Activated CD8-positive, alpha-beta T cell treated with anti-CD3 and anti-CD28 coated beads for 36 hours (primary cell): ENCODE data around the gene PLAAT5. TPM values are rescaled to one million over a fixed set of nuclear protein-coding genes. Genes with fewer than 3 reads are reported as not detected.

ENCODE experiments used
- ATAC-seq: fragments of 200-7000 bp; cut with Tn5 transposase; one replicate; pipeline ENCODE4 v1.10.0; 2021; ENCODE audit warnings: mild to moderate bottlenecking, moderate library complexity
- CTCF ChIA-PET: fragments of 350-600 bp; sonication (Branson Sonifier 250); formaldehyde crosslinking; loops from one replicate; lab custom pipeline; 2021; ENCODE audit warnings: antibody characterized with exemption; lab: Charles Lee
- POLR2A ChIA-PET: fragments of 350-600 bp; sonication (Branson Sonifier 250); formaldehyde crosslinking; loops from one replicate; lab custom pipeline; 2021; ENCODE audit warnings: antibody characterized with exemption; lab: Charles Lee
- DNase-seq: peaks from one replicate; pipeline ENCODE4 v3.0.0-alpha.2; 2020
- H3K27ac Mint-ChIP-seq: one replicate; pipeline ENCODE4 v1.8.0; 2021; ENCODE audit warnings: mild to moderate bottlenecking, mixed read lengths
- H3K27me3 Mint-ChIP-seq: one replicate; pipeline ENCODE4 v1.8.0; 2021; ENCODE audit warnings: mixed read lengths
- H3K36me3 Mint-ChIP-seq: one replicate; pipeline ENCODE4 v1.8.0; 2021; ENCODE audit warnings: low read depth, mixed read lengths
- H3K4me1 Mint-ChIP-seq: one replicate; pipeline ENCODE4 v1.8.0; 2021; ENCODE audit warnings: low read depth, mixed read lengths
- H3K4me3 Mint-ChIP-seq: one replicate; pipeline ENCODE4 v1.8.0; 2021; ENCODE audit warnings: mild to moderate bottlenecking, moderate library complexity, mixed read lengths
- H3K9me3 Mint-ChIP-seq: one replicate; pipeline ENCODE4 v1.8.0; 2021; ENCODE audit warnings: mixed read lengths
- intact Hi-C: fragments of 100-400 bp; cut with micrococcal nuclease; formaldehyde crosslinking; loops from one replicate; pipeline ENCODE4 v1.10.0; 2022
- total RNA-seq, 2 experiments: library from RNA; stranded (reverse); gene quantifications; one replicate each; pipeline ENCODE4 v1.2.3, GENCODE V29; 2021
- TF ChIP-seq, protein P1 (sequence below): fragments of 200-600 bp; IDR thresholded peaks from one replicate; pipeline ENCODE4 v1.8.0; 2022; ENCODE audit warnings: antibody characterized with exemption, mild to moderate bottlenecking

The PLAAT5 gene
- total RNA-seq, 2 experiments from 2014 or later = 0.16 to 0.29 TPM

DNA sequence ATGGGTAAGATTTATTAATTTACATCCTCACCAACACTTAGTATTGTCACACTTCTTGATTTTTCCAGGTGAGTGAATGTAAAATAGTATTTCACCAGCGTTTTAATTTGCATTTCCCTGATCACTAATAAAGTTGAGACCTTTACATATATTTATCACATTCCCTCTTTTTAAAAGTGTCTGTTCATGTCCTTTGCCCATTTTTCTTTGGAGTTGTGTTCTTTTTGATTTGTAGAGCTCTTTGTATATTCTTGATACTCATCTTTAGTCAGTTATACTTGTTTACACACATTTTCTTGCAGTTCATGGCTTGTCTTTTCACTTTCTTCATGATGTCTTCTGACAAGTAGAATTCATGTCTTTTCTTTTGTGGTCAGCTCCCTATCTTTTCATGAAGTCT, 2.2 kb upstream of the PLAAT5 start:
- peaks cover 23% of the 10 kb centered on the region for H3K27me3 Mint-ChIP-seq

GRCh38 chr11:63492441-63492840, 1.5 kb upstream of the PLAAT5 start:
- Mint-ChIP-seq H3K9me3 (no peaks in the 10 kb centered on the region), H3K36me3 (no peaks in the 10 kb centered on the region), H3K4me1 (peaks cover 9% of the 10 kb centered on the region), H3K4me3 (no peak overlapping the region), H3K27ac (no peak overlapping the region), H3K27me3 (peaks cover 23% of the 10 kb centered on the region)
- POLR2A ChIA-PET = no interaction called here
- DNase-seq (no peak), ATAC-seq (no peak)
- CTCF ChIA-PET = interaction anchor here (5.3 kb wide), 1 partner anchor 13 kb away, joined by 47 read pairs; no protein-coding TSS in a partner anchor
- TF ChIP-seq, protein P1, sequence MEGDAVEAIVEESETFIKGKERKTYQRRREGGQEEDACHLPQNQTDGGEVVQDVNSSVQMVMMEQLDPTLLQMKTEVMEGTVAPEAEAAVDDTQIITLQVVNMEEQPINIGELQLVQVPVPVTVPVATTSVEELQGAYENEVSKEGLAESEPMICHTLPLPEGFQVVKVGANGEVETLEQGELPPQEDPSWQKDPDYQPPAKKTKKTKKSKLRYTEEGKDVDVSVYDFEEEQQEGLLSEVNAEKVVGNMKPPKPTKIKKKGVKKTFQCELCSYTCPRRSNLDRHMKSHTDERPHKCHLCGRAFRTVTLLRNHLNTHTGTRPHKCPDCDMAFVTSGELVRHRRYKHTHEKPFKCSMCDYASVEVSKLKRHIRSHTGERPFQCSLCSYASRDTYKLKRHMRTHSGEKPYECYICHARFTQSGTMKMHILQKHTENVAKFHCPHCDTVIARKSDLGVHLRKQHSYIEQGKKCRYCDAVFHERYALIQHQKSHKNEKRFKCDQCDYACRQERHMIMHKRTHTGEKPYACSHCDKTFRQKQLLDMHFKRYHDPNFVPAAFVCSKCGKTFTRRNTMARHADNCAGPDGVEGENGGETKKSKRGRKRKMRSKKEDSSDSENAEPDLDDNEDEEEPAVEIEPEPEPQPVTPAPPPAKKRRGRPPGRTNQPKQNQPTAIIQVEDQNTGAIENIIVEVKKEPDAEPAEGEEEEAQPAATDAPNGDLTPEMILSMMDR = no peak
- intact Hi-C loops = no loop called here

More for the DNA sequence above, 2.2 kb upstream of the PLAAT5 start:
- no peaks in the 10 kb centered on the region for H3K36me3 Mint-ChIP-seq
- peaks cover 9% of the 10 kb centered on the region for H3K4me1 Mint-ChIP-seq
- H3K9me3 Mint-ChIP-seq = no peaks in the 10 kb centered on the region
- no peak overlapping the region for H3K27ac Mint-ChIP-seq
- intact Hi-C loops = no loop called here
- ChIA-PET POLR2A (no interaction called here), CTCF (interaction anchor here (5.3 kb wide), 1 partner anchor 14 kb away, joined by 47 read pairs; no protein-coding TSS in a partner anchor)
- DNase-seq = no peak
- TF ChIP-seq, protein P1 = no peak
- H3K4me3 Mint-ChIP-seq = no peak overlapping the region
- ATAC-seq = no peak

GRCh38 chr11:63491636-63492372, 837 bp upstream of the PLAAT5 start:
- no peak overlapping the region for H3K27ac Mint-ChIP-seq

DNA sequence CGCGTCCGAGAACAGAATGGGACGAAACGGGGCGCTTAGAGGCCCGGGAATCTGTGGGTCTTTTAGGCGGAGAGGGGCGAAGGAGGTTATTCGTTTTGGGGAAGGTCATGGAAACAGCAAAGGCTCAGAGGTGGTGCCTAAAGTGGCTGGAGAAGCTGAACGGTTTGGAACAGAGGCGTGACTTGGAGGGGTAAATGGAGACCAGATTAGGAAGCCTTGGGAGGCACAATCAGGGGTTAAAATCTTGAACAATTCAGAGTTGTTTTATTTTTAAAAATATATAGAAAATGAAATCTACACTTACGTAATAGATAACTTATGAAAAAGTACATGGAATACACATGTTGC, 247 bp upstream of the PLAAT5 start:
- Mint-ChIP-seq H3K36me3 (no peaks in the 10 kb centered on the region), H3K4me1 (peaks cover 9% of the 10 kb centered on the region), H3K27ac (no peak overlapping the region), H3K4me3 (peak overlapping the region; percentile 74), H3K9me3 (peaks cover 2% of the 10 kb centered on the region), H3K27me3 (peaks cover 22% of the 10 kb centered on the region)
- intact Hi-C loops = no loop called here
- TF ChIP-seq, protein P1 = no peak
- ChIA-PET CTCF (interaction anchor here (0.9 to 5.3 kb wide), 5 partner anchors 12 to 247 kb away, joined by 3 to 47 read pairs (median 4); no protein-coding TSS in a partner anchor), POLR2A (no interaction called here)
- ATAC-seq (no peak), DNase-seq (no peak)

More at GRCh38 chr11:63491636-63492372, 837 bp upstream of the PLAAT5 start:
- H3K9me3 Mint-ChIP-seq = no peaks in the 10 kb centered on the region
- H3K4me1 Mint-ChIP-seq = peaks cover 9% of the 10 kb centered on the region
- no peaks in the 10 kb centered on the region for H3K36me3 Mint-ChIP-seq
- ChIA-PET CTCF (interaction anchor here (0.9 to 5.3 kb wide), 5 partner anchors 12 to 246 kb away, joined by 3 to 47 read pairs (median 4); no protein-coding TSS in a partner anchor), POLR2A (interaction anchor here (0.6 kb wide), 1 partner anchor 193 kb away, joined by 3 read pairs; no protein-coding TSS in a partner anchor)
- H3K4me3 Mint-ChIP-seq = peak overlapping the region; percentile 74
- intact Hi-C loops = no loop called here
- ATAC-seq (no peak), DNase-seq (no peak)
- H3K27me3 Mint-ChIP-seq = peaks cover 23% of the 10 kb centered on the region
- TF ChIP-seq, protein P1 = no peak

DNA sequence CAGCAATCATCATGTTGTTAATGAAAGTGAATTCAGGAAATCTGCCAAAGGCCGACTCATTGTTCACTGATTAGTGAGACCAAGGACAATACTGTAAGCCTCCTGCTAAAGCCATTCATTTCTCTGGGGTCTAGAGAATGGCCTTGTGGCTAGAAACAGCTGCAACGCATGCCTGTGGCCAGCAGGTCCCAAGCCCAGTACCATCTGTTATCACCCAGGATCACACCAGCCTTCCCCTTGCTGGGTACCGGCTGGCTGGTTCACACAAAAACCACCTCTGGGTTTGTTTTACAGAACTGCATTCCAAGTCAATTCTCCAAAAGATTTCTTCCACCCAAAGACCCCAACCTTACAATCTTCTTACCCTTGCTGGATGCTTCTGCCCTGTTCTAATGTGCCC, 1.1 kb downstream of the PLAAT5 start:
- TF ChIP-seq, protein P1 = no peak
- ChIA-PET CTCF (interaction anchor here (0.9 to 5.3 kb wide), 2 partner anchors 10 to 149 kb away, joined by 3 to 47 read pairs; no protein-coding TSS in a partner anchor), POLR2A (interaction anchor here (1.0 kb wide), 1 partner anchor 205 kb away, joined by 6 read pairs; no protein-coding TSS in a partner anchor)
- Mint-ChIP-seq H3K27me3 (peaks cover 20% of the 10 kb centered on the region), H3K4me3 (no peak overlapping the region), H3K27ac (no peak overlapping the region), H3K36me3 (no peaks in the 10 kb centered on the region), H3K9me3 (peaks cover 14% of the 10 kb centered on the region), H3K4me1 (peaks cover 9% of the 10 kb centered on the region)
- ATAC-seq (no peak), DNase-seq (no peak)
- intact Hi-C loops = no loop called here
